GM18508 (cell line): ENCODE measurements around the gene FGF3.

Experiments used
- ATAC-seq: cut with Tn5 transposase; IDR thresholded peaks from one replicate; pipeline ENCODE4 v1.9.1; 2021; ENCODE audit warnings: moderate number of reproducible peaks; ENCODE audit not compliant: insufficient read depth, unreplicated experiment

Gene FGF3

GRCh38 chr11:69807106-69807815, 12.0 kb downstream of the FGF3 start:
- ATAC-seq, result no peak

- ATAC-seq, result no peak
Measured at GRCh38 chr11:69804769-69805508, 14.3 kb downstream of the FGF3 start.

- ATAC-seq, result no peak
Measured at GRCh38 chr11:69803604-69804218, 15.5 kb downstream of the FGF3 start.

DNA sequence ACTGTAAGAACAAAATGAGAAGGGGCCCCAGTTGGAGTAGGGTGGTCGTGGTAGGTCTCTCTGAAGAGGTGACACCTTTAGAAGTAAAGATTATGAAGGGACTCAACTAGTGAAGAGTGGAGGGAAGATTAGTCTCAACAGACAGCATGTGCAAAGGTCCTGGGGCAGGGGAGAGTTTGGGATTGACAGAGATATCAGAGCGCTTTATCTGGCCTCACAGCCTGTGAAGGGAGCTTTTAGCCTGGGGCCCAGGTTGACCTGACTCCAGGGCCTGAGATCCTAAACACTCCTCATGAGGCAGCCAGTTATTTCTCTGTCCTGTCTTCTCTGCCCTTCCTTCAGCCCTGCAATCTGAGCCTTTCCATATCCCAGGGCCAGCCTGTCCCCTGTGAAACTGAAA, 16.2 kb downstream of the FGF3 start:
- ATAC-seq, result no peak

GRCh38 chr11:69802590-69802989, 16.6 kb downstream of the FGF3 start:
- no peak for ATAC-seq

- no peak for ATAC-seq
Measured at GRCh38 chr11:69801513-69802335, 17.5 kb downstream of the FGF3 start.

DNA sequence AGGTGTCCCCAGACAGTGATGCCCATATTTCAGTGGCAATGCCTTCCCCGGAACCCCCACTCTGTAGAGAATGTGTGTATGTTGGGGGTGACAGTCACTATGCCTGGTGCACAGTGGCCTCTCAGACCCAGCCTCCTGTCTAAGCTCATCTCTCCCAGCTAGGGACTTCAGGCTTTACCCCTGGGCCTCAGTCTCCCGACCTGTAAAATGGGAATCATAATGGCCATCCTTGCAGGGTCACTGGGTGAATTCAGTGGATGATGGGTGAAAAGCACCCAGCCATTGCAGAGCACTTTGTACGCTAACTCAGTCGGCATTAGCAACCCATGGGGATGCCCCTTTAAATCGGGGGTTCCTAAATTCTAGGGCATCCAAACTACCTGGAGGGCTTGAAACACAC, 18.9 kb downstream of the FGF3 start:
- no peak for ATAC-seq

DNA sequence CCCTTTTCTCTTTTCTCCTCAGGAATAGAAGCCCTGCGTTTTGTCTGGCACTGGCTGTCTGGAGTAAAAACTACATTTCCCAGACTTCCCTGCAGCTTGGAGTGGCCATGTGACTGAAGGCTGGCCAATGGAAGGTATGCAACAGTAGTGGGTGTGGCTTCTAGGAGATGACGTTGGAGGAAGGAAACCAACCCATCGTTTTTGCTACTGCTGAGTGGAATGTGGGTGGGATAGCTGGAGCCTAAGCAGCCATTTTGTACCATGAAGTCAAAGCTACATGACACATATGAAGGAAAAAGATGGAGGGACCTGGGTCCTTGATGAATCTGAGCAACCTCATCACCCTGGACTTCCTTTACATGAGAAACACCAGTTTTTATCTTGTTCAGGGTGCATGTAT, 19.6 kb downstream of the FGF3 start:
- no peak for ATAC-seq

DNA sequence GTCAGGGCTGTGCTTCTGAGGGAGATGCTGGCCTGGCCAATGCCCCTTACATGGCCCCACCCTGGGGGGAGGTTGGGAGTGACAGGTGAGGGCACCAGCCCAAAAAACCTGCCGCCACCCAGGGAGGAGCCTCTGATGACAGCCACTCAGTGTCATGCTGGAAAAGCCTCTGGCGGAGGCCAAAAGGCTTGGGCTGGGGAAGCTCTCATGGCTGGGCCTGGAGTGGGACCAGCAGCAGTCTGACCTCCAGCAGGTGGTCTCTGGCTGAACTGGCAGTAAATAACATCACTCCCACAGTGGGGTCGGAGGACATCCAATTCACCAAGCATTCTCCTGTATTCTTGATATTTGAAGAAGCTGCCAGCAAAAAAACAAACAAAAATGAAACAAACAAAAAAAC, 20.1 kb downstream of the FGF3 start:
- ATAC-seq, result no peak

- ATAC-seq, result no peak
Measured at GRCh38 chr11:69797737-69798528, 21.3 kb downstream of the FGF3 start.

DNA sequence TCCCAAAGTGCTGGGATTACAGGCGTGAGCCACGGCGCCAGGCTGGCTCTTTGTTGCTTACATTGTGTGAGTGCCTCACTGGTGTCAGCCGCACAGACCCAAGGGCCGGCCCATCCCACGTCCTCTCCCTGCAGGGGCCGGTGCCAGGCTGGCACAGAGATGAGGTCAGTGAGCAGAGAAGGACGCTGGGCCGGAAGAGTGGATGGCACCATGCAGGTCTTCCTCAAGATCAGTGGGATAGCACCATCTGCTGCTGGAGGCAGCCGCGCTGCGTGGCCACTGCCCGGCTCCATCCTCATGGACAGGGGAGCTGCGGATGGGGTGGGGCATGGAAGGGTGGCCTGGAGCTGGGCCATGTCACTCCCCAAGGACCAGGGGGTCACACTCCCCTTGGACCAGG, 22.1 kb downstream of the FGF3 start:
- no peak for ATAC-seq

GRCh38 chr11:69796063-69796462, 23.2 kb downstream of the FGF3 start:
- ATAC-seq, result no peak

- no peak for ATAC-seq
Measured at GRCh38 chr11:69791276-69792180, 27.7 kb downstream of the FGF3 start.

GRCh38 chr11:69788956-69789355, 30.3 kb downstream of the FGF3 start:
- ATAC-seq, result no peak

GRCh38 chr11:69787906-69788305, 31.3 kb downstream of the FGF3 start:
- no peak for ATAC-seq

- no peak for ATAC-seq
Measured at GRCh38 chr11:69787457-69787856, 31.8 kb downstream of the FGF3 start.

GRCh38 chr11:69781241-69781640, 38.0 kb downstream of the FGF3 start:
- no peak for ATAC-seq

DNA sequence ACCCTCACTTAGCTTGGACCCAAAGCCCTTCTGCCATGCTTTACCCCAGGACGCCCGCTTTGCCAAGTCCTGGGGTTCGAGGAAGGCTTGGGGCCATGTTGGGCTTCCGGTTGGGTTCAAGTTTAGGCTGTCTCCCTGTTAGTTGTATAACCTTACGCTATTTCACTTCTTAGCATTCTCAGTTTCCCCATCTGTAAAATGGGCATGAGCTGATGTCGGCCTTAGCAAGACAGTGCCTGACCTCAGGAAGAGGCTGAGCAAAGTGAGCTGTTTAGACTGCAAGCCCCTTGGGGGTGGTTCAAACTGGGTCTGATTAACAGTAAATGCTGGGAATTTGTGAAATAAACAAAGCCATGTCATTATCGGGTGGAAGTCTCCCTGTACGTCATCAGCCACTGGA, 40.8 kb downstream of the FGF3 start:
- ATAC-seq, result no peak

DNA sequence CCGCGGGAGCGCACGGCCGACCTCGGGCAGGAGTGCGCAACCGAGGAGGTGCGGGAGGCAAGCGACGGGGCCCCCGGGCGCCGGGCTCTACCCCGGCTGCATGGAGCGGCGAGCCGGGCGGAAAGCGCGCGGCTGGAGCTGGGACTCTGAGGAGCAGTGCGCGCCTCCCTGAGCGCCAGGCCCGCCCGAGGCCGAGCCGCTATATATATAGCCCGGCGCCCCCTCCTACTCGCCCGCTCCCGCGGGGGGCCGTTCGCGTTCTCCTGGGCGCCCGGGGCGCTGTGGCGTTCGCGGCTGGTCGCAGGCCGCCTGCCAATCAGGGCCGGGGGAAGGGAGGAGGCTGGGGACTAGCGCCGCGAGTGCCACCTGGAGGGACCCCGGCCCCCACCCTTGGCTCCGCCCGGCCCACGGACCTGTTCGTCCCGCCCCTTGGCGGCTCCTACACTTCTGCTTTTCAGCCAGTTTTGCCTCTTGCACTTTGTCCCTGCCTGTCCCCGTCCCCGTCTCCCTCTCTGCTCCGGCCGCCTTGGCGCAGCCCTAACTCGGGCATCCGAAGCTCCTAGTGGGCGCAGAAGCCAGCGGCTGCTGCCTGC, 44.0 kb downstream of the FGF3 start, which contains the start of gene FGF4:
Gene FGF4, minus strand, starts transcription at position 179 of the 593 bp plus-strand sequence. CDS start 257 bp downstream, outside the sequence.
- ATAC-seq, result no peak
